ENCODE results near the gene FNDC11. TPM values are rescaled to one million over a fixed set of nuclear protein-coding genes. Genes with fewer than 3 reads are reported as not detected.
"Not testable (repeated sequence)": the region's sequence is repeated elsewhere in the genome, so short reads cannot be mapped to it uniquely, and the experiment has no call there.

The FNDC11 gene
- total RNA-seq, 1 donor from 2014 or later = 2.4 TPM

GRCh38 chr20:63567386-63568169, 13.6 kb downstream of the FNDC11 start:
- no peak for DNase-seq

GRCh38 chr20:63568170-63568981, 14.4 kb downstream of the FNDC11 start:
- no peak for DNase-seq

GRCh38 chr20:63568986-63569949, 15.3 kb downstream of the FNDC11 start:
- DNase-seq = no peak

- no peak for DNase-seq
Measured at GRCh38 chr20:63570281-63571086, 16.5 kb downstream of the FNDC11 start.

- not testable (repeated sequence) for DNase-seq
Measured at GRCh38 chr20:63571087-63571478, 17.1 kb downstream of the FNDC11 start.

GRCh38 chr20:63572071-63572787, 18.3 kb downstream of the FNDC11 start:
- no peak for DNase-seq

GRCh38 chr20:63572788-63573646, 19.1 kb downstream of the FNDC11 start:
- peak; percentile 37 for DNase-seq

GRCh38 chr20:63573647-63574131, 19.7 kb downstream of the FNDC11 start:
- no peak for DNase-seq

GRCh38 chr20:63574156-63574828, 20.3 kb downstream of the FNDC11 start, which contains the start of gene HELZ2:
Gene HELZ2, minus strand, starts transcription at chr20:63574239. Its CDS starts 1,854 bp downstream, at chr20:63572385.
- peak; percentile 75 for DNase-seq

- DNase-seq = no peak
Measured at GRCh38 chr20:63574829-63575743, 21.1 kb downstream of the FNDC11 start.

GRCh38 chr20:63576311-63576710, 22.4 kb downstream of the FNDC11 start:
- DNase-seq = no peak

GRCh38 chr20:63577317-63577894, 23.4 kb downstream of the FNDC11 start:
- DNase-seq = peak; percentile 9

GRCh38 chr20:63578224-63579016, 24.5 kb downstream of the FNDC11 start:
- DNase-seq = no peak

- DNase-seq = no peak
Measured at GRCh38 chr20:63579017-63579694, 25.2 kb downstream of the FNDC11 start.

GRCh38 chr20:63580796-63581461, 27.0 kb downstream of the FNDC11 start:
- peak; percentile 70 for DNase-seq

Measured in dermis blood vessel endothelial cell (primary cell).